HG02970 (cell line): ENCODE data around the gene GHRL.
A peak's percentile ranks its signal among the peaks of the same experiment; 100 is the strongest.

Experiments
- ATAC-seq: cut with Tn5 transposase; IDR thresholded peaks from one replicate; pipeline ENCODE4 v1.9.1; 2021; ENCODE audit warnings: mild to moderate bottlenecking, moderate library complexity, moderate number of reproducible peaks; ENCODE audit not compliant: unreplicated experiment, low FRiP score

Gene GHRL

DNA sequence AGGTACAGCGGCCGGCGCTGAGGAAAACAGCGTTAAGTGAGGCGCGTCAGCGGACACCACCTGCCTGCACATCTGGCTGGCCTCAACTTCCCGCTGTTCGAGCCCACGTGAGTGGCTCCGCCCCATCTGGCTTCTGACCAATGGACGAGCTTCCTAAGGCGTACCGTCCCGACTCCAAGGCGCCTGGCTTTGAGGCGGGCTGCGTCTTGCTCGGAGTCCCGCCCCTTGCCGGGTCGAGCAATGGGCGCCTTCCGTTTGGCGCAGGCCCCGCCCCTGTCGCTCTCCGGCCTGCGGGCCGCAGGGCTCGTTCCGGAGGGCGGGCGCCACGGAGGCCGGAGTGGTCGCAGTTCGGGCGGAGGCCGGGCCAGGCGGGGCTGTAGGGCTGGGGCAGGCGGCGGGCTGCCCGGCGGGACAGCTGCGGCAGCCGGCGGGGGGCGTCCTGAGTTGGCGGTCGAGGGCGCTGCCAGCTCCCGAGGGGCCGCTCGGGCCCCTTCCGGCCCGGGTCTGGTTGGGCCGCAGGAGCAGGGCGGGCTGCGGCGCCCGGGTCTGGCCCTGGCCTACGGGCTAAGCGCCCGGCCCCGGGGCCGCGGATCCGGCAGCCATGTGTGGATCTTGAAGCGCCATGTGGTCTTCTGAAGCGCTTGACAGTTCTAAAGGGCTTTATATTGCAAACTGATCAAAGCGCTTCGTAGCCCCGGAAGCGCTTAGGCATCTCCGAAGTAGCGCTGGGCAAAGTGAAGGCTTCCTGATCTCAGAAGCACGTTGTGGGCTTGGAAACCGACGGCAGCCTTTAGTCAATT lies 44.4 kb downstream of the GHRL start, which contains the start of gene TATDN2:
Gene TATDN2, plus strand, starts transcription at position 276 of the 800 bp plus-strand sequence. CDS start 742 bp downstream, outside the sequence.
- ATAC-seq: peak; percentile 95

DNA sequence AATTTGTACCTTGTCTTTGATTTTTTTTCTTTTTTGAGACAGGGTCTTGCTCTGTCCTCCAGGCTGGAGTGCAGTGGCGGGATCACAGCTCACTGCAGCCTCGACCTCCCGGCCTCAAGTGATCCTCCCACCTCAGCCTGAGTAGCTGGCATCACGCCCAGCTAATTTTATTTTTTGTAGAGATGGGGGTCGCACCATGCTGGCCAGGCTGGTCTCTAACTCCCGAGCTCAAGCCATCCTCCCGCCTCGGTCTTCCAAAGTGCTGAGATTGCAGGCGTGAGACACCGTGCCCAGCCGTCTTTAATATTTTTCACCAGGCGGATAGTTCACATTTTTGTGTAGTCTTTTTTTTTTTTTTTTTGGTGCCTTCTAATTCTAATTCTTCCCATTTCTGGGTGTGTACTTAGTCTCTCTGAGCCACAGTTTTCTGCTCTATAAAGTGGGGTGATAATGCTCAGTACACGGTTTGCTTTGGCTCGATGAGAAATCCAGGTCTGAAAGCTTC lies 45.0 kb downstream of the GHRL start:
- no peak for ATAC-seq

DNA sequence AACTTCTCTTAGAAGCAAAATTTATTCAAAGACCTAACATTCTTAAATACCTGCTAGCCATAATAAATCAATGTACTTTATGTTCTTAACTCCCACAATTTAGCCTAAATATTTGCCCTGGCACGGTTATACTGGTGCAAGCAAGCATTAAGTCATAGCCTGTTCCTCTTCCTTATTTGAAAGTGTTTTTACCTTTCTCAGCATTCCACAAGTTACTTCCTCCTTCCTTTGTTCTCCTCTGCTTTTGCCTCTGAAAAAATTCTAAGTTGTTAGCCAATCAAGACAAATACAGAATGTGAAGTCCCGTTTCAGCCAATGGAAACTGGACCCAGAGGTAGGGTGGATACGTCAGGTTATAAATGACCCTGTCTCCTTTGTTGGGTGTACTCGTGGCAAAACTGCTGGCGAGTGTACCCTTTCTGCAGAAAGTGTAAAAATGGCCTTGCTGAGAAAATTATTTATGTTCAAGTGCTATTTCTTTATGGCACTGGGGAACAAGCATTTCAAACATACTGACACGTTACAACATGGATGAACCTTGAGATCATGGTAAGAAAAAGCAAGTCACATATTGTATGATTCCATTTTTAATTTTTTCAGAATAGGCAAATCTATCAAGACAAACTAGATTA lies 47.5 kb downstream of the GHRL start:
- ATAC-seq: no peak

DNA sequence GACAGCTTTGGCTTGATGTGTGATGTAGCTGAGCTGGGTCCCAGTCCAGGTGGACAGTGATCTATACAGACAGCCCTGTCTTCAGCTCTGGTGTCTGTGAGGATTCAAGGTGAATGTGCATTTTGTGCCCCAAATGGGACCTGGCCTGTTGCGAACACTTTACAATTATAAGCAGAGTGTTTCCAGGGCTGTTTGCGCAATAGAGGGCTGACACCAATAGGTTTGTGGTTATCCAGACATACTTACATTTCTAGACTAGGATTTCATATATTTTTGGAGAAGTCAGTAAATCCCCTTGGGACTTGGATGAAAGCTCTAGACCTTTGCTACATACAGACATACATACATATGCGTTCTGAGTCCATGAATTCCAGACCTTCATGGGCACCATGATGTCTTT lies 48.7 kb downstream of the GHRL start:
- ATAC-seq: no peak

DNA sequence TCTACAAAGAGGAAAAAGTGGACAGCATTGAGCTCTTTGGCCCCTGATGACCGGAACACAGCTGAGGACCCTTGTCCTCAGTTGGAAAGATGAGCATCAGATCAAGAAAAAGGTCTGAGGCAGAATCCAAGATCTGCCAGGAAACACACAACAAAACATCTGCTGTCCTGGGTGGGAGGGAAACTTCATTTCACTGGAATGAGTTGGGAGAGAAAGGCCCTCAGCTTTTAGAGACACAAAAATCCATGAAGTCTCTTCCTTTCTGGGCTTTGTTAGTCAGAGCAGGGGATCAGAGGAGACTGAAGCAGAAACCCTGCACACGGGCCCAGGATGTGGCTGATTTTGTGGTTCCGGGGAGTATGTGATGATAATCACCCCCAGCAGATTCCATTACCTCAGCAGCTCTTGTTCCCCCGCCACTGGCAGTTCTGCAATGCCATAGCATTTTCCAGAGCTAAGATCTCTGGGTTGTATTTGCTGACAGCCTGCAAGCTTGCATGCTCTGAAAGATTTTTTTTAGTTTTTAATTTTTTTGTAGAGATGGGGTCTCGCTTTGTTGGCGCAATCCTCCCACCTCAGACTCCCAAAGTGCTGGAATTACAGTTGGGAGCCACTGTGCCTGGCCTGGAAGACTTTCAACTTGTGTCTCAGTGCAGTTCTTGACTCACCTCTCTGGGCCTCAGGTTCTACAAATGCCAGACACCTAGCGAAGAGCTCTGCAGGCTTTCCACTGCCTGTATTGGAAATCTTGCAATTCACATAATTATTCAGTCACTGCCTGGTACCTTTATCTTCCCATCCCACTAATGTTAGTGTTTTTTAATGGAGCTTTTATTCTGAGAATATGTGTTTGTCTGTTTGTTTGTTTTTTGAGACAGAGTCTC lies 50.3 kb downstream of the GHRL start:
- no peak for ATAC-seq

DNA sequence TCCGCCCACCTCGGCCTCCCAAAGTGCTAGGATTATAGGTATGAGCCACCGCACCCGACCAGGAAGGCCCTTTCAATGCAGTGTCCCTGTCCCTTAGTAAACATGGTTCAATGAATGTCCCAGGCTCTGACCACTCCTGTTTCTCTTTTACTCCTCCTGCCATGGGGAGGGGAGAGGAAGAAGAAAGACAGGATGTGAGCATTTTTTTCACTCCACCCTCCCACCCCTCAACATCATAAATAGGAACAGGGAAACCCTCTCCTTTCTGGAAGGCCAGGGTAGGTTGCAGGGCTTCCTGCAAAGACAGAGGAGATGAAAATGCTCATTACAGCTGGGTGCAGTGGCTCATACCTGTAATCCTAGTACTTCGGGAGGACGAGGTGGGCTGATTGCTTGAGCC lies 51.9 kb downstream of the GHRL start:
- no peak for ATAC-seq

DNA sequence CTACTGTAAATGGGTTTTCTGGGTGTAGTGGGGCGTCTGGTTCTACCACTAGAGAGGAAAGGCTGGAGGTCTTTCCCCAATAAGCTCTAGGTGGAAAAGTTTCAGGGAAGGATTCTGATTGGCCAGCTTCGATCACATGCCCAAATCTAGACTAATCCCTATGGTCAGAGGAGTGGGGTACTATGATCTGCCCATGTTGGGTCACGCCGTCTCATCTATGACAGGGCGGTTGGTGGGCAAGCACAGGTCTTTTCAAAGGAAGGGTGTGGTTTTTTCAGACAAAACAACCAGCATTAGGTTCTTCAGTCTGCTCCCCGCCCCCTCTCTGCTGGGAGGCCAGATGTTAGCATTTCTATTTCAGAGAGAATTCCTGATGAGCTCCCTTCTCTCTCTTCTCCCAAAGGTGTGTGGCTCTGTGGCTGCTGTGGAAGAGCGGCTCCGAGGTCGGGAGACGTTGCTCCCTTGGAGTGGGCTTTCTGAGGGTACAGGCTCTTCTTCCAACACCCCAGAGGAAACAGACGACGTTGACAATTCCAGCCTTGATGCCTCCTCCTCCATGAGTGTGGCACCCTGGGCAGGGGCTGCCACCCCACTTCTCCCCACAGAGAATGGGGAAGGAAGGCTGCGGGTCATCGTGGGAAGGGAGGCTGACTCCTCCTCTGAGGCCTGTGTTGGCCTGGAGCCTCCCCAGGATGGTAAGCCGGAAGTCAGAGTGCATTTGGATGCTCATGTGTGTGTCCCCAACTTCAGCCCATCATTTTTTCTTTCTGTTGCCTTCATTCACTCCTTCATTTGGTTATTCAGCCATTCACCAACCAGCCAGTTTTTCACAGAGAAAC lies 54.2 kb downstream of the GHRL start:
- no peak for ATAC-seq
